Measurements from ENCODE around the gene POGK. TPM values are rescaled to one million over a fixed set of nuclear protein-coding genes. Genes with fewer than 3 reads are reported as not detected.

The POGK gene
- polyA plus RNA-seq, 1 experiment: 13.7 TPM

DNA sequence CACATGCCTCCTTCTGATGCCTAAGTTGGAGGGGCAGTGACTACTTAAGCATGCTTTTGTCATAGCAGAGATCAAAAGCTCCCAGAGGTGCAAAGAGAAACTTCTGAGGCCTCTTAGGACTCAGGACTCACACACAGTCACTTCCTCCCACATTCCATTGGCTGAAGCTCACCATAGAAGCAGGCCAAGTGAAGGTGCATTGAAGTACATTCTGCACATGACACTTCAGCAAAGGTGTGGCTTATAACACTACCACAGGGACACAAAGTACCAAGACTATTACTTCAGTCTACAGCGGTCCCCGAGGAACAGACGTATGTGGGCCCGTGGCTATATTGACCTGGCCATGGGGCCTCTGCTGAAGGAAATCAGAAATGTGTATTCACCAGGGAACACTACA is 2.5 kb upstream of the POGK start:
- no peak overlapping the region for H3K4me3 ChIP-seq (ENCODE audit: low read depth, low read length)
- ChIA-PET POLR2A (no interaction called here), CTCF (no interaction called here)
- TF ChIP-seq, protein P1, sequence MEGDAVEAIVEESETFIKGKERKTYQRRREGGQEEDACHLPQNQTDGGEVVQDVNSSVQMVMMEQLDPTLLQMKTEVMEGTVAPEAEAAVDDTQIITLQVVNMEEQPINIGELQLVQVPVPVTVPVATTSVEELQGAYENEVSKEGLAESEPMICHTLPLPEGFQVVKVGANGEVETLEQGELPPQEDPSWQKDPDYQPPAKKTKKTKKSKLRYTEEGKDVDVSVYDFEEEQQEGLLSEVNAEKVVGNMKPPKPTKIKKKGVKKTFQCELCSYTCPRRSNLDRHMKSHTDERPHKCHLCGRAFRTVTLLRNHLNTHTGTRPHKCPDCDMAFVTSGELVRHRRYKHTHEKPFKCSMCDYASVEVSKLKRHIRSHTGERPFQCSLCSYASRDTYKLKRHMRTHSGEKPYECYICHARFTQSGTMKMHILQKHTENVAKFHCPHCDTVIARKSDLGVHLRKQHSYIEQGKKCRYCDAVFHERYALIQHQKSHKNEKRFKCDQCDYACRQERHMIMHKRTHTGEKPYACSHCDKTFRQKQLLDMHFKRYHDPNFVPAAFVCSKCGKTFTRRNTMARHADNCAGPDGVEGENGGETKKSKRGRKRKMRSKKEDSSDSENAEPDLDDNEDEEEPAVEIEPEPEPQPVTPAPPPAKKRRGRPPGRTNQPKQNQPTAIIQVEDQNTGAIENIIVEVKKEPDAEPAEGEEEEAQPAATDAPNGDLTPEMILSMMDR (IDR thresholded peaks at IDR 0.05; ENCODE audit: insufficient read depth, low read depth, low read length): no peak
- H3K36me3 ChIP-seq (ENCODE audit: control insufficient read depth, insufficient read depth, low read length): peaks cover 2% of the 10 kb centered on the region
- H3K27me3 ChIP-seq (ENCODE audit: control insufficient read depth, insufficient read depth, low read length): peaks cover 5% of the 10 kb centered on the region
- DNase-seq (ENCODE audit: low read depth): no peak

DNA sequence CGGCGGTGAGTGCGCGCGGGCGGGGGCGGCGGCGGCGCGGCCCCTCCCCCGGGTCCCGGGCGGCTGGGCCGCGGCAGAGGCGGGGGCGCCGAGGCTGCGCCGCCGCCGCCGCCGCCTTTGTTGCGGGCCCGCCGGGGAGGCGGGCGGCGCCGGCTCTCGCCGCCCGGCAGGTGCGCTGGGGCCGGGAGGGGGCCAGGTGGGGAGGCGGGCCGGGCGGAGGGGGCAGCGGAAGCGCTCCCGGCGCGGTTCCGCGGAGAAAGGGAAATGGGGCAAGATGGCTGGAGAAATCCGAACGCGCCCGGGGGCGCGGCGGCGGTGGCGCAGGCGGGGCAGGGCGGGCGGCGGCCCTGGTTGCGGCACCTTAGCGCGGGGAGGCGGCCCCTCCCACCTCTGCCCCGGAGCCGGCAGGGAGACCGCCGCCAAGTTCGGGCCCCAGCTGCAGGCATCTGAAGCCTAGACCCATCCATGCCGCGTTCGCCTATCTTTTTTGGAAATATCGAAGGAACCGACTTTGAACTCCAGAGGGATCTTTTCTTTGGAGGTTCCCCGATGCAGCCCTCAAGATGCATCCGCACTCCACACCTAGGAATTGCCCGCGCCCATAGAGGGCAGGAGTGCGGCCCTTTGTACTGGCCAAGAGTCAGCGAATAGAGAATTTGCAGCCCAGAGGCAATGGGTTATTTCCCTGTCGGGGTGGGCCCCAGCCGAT is 479 bp downstream of the POGK start:
- Histone ChIP-seq H3K4me3 (ENCODE audit: low read depth, low read length) (peak overlapping the region; percentile 62), H3K36me3 (ENCODE audit: control insufficient read depth, insufficient read depth, low read length) (peaks cover 15% of the 10 kb centered on the region), H3K27me3 (ENCODE audit: control insufficient read depth, insufficient read depth, low read length) (peaks cover 2% of the 10 kb centered on the region; the same call in 1 of the 2 replicates)
- ChIA-PET CTCF (interaction anchor here (1.2 kb wide), 1 partner anchor 14 kb away, joined by 3 read pairs; no protein-coding TSS in a partner anchor), POLR2A (interaction anchor here (1.4 kb wide), 1 partner anchor 36 kb away, joined by 7 read pairs; the partner anchor contains the start of gene TADA1)
- TF ChIP-seq, protein P1 (IDR thresholded peaks at IDR 0.05; ENCODE audit: insufficient read depth, low read depth, low read length): peak; percentile 47
- no peak for DNase-seq (ENCODE audit: low read depth)

DNA sequence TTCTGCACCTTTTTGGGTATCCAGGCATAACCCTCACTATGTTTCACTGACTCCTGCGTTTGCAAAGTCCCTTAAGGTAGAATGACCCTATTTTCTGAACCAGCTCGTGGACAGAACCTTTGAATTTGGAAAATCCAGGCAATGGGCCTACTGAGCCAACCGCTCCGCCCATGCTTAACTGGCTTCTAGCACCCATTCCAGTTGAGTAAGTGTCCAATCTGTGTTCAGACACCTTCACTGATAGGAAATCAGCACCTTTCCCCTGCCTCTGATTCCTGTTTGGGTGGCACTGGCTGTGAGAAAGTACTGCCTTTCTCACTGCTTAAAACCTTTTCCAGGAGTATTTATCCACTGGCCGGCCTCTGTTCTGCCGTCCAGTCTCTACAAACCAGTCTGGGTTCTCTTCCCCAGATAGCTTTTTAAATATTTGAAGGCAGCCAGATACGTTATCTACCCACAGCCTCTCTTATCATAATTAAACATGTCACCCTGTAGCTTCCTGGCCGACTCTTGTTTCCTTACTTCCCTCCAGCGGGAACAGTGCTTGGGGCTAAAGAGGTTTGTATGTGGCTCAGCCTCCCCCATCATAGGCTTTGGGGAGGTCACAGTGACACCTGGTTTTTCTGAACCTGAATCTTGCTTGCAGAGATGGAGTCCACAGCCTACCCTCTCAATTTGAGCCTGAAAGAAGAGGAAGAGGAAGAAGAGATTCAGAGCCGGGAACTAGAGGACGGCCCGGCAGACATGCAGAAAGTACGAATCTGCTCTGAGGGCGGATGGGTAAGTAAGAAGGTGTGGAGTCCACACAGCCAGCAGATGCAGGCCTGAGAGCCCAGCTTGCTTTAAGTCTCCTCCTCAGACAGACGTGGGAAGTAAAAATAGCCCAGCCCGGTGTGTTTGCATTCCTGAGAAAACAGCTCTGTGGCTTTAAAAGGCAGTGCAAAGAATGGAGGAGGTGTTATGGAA is 1.3 kb downstream of the POGK start:
- TF ChIP-seq, protein P1 (IDR thresholded peaks at IDR 0.05; ENCODE audit: insufficient read depth, low read depth, low read length): no peak
- no peak for DNase-seq (ENCODE audit: low read depth)
- ChIA-PET POLR2A (no interaction called here), CTCF (interaction anchor here (0.5 to 0.8 kb wide), 2 partner anchors 29 to 31 kb away, joined by 3 to 4 read pairs; no protein-coding TSS in a partner anchor)
- Histone ChIP-seq H3K4me3 (ENCODE audit: low read depth, low read length) (peak overlapping the region; percentile 62), H3K36me3 (ENCODE audit: control insufficient read depth, insufficient read depth, low read length) (peaks cover 19% of the 10 kb centered on the region), H3K27me3 (ENCODE audit: control insufficient read depth, insufficient read depth, low read length) (no peaks in the 10 kb centered on the region)

DNA sequence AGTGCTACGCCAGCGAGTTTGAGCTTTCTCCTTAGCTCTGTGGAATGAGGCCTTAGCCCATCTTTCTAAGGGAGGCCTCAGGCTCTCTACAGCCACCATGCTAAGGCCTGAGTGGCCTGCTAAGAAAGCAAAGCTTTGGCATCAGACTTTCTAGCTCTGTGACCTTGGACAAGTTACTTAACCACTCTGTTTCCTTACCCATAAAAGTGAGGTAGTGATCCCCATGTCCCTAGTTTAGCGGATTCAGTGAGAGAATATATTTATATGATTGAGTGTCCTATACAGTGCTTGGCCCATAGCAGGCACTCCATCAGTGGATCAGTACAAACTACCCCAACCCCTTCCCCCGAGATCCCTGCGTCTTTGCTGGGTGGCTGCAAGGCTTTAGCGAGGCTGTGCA is 4.0 kb downstream of the POGK start:
- POLR2A ChIA-PET: interaction anchor here (0.6 kb wide), 1 partner anchor 10 kb away, joined by 4 read pairs; no protein-coding TSS in a partner anchor
- H3K36me3 ChIP-seq (ENCODE audit: control insufficient read depth, insufficient read depth, low read length): peaks cover 28% of the 10 kb centered on the region
- TF ChIP-seq, protein P1 (IDR thresholded peaks at IDR 0.05; ENCODE audit: insufficient read depth, low read depth, low read length): no peak
- DNase-seq (ENCODE audit: low read depth): no peak
- no peaks in the 10 kb centered on the region for H3K27me3 ChIP-seq (ENCODE audit: control insufficient read depth, insufficient read depth, low read length)
- H3K4me3 ChIP-seq (ENCODE audit: low read depth, low read length): no peak overlapping the region
- CTCF ChIA-PET: no interaction called here
